MG63 (cell line): ENCODE measurements around the gene MMP20. TPM values are rescaled to one million over a fixed set of nuclear protein-coding genes. Genes with fewer than 3 reads are reported as not detected.

Source experiments
- DNase-seq: peaks from one replicate; pipeline ENCODE4 v3.0.0-alpha.2; 2020
- H3K27me3 ChIP-seq: fragments of 250-450 bp; sonication (Bioruptor Pico); 2 replicates; pipeline ENCODE4 v1.5.1; 2020; ENCODE audit warnings: mild to moderate bottlenecking, moderate library complexity
- H3K36me3 ChIP-seq: fragments of 250-450 bp; sonication (Bioruptor Pico); 2 replicates; pipeline ENCODE4 v1.5.1; 2020; ENCODE audit warnings: mild to moderate bottlenecking, moderate library complexity
- H3K4me3 ChIP-seq: fragments of 250-450 bp; sonication (Bioruptor Pico); 2 replicates; pipeline ENCODE4 v1.5.1; 2020; ENCODE audit warnings: mild to moderate bottlenecking, moderate library complexity
- H3K9me3 ChIP-seq: fragments of 250-450 bp; sonication (Bioruptor Pico); 2 replicates; pipeline ENCODE4 v1.5.1; 2020; ENCODE audit warnings: mild to moderate bottlenecking, moderate library complexity
- total RNA-seq: library from RNA; depleted of rRNA; stranded (reverse); fragments of >200 nt; shearing (Covaris generic); gene quantifications from 2 replicates; pipeline ENCODE4 v1.2.3, GENCODE V29; 2014; ENCODE audit warnings: low replicate concordance

Gene MMP20
- total RNA-seq, 1 experiment from 2014 or later: not detected

GRCh38 chr11:102581066-102581465 lies 44.1 kb downstream of the MMP20 start:
- H3K4me3 ChIP-seq: no peak overlapping the region
- H3K27me3 ChIP-seq: no peaks in the 10 kb centered on the region
- H3K9me3 ChIP-seq: no peaks in the 10 kb centered on the region
- DNase-seq: no peak
- H3K36me3 ChIP-seq: no peaks in the 10 kb centered on the region

- Histone ChIP-seq H3K27me3 (no peaks in the 10 kb centered on the region), H3K4me3 (no peak overlapping the region), H3K9me3 (no peaks in the 10 kb centered on the region), H3K36me3 (no peaks in the 10 kb centered on the region)
- no peak for DNase-seq
Observed at GRCh38 chr11:102580185-102580951, 44.8 kb downstream of the MMP20 start.

GRCh38 chr11:102577723-102578122 lies 47.4 kb downstream of the MMP20 start:
- no peak for DNase-seq
- Histone ChIP-seq H3K27me3 (no peaks in the 10 kb centered on the region), H3K36me3 (no peaks in the 10 kb centered on the region), H3K9me3 (no peaks in the 10 kb centered on the region), H3K4me3 (no peak overlapping the region)

GRCh38 chr11:102577182-102577581 lies 48.0 kb downstream of the MMP20 start:
- Histone ChIP-seq H3K4me3 (no peak overlapping the region), H3K27me3 (no peaks in the 10 kb centered on the region), H3K9me3 (no peaks in the 10 kb centered on the region), H3K36me3 (no peaks in the 10 kb centered on the region)
- DNase-seq: no peak

GRCh38 chr11:102576350-102576749 lies 48.8 kb downstream of the MMP20 start:
- no peak overlapping the region for H3K4me3 ChIP-seq
- DNase-seq: no peak
- H3K9me3 ChIP-seq: no peaks in the 10 kb centered on the region
- no peaks in the 10 kb centered on the region for H3K27me3 ChIP-seq
- H3K36me3 ChIP-seq: no peaks in the 10 kb centered on the region

- DNase-seq: no peak
- Histone ChIP-seq H3K9me3 (no peaks in the 10 kb centered on the region), H3K36me3 (no peaks in the 10 kb centered on the region), H3K27me3 (no peaks in the 10 kb centered on the region), H3K4me3 (no peak overlapping the region)
Observed at GRCh38 chr11:102575012-102575411, 50.1 kb downstream of the MMP20 start.

- no peak overlapping the region for H3K4me3 ChIP-seq
- no peak for DNase-seq
- no peaks in the 10 kb centered on the region for H3K36me3 ChIP-seq
- H3K27me3 ChIP-seq: no peaks in the 10 kb centered on the region
- no peaks in the 10 kb centered on the region for H3K9me3 ChIP-seq
Observed at GRCh38 chr11:102573851-102574250, 51.3 kb downstream of the MMP20 start.

GRCh38 chr11:102572554-102573220 lies 52.4 kb downstream of the MMP20 start:
- H3K27me3 ChIP-seq: no peaks in the 10 kb centered on the region
- H3K36me3 ChIP-seq: no peaks in the 10 kb centered on the region
- no peak for DNase-seq
- H3K4me3 ChIP-seq: no peak overlapping the region
- no peaks in the 10 kb centered on the region for H3K9me3 ChIP-seq

GRCh38 chr11:102568851-102569250 lies 56.3 kb downstream of the MMP20 start:
- Histone ChIP-seq H3K36me3 (no peaks in the 10 kb centered on the region), H3K4me3 (no peak overlapping the region), H3K27me3 (no peaks in the 10 kb centered on the region), H3K9me3 (peaks cover 7% of the 10 kb centered on the region)
- DNase-seq: no peak

GRCh38 chr11:102566112-102566511 lies 59.0 kb downstream of the MMP20 start:
- H3K4me3 ChIP-seq: no peak overlapping the region
- no peak for DNase-seq
- H3K27me3 ChIP-seq: no peaks in the 10 kb centered on the region

GRCh38 chr11:102564110-102564509 lies 61.0 kb downstream of the MMP20 start:
- no peaks in the 10 kb centered on the region for H3K36me3 ChIP-seq
- H3K4me3 ChIP-seq: no peak overlapping the region
- H3K9me3 ChIP-seq: peaks cover 7% of the 10 kb centered on the region
- H3K27me3 ChIP-seq: no peaks in the 10 kb centered on the region
- DNase-seq: no peak

More at GRCh38 chr11:102566112-102566511, 59.0 kb downstream of the MMP20 start:
- Histone ChIP-seq H3K36me3 (no peaks in the 10 kb centered on the region), H3K9me3 (peaks cover 7% of the 10 kb centered on the region)

- no peaks in the 10 kb centered on the region for H3K27me3 ChIP-seq
- H3K9me3 ChIP-seq: peaks cover 7% of the 10 kb centered on the region
- no peak overlapping the region for H3K4me3 ChIP-seq
- no peak for DNase-seq
- H3K36me3 ChIP-seq: no peaks in the 10 kb centered on the region
Observed at GRCh38 chr11:102561636-102562035, 63.5 kb downstream of the MMP20 start.

GRCh38 chr11:102560555-102561011 lies 64.5 kb downstream of the MMP20 start:
- DNase-seq: peak; percentile 21
- H3K9me3 ChIP-seq: no peaks in the 10 kb centered on the region; the same call in 1 of the 2 replicates
- no peaks in the 10 kb centered on the region for H3K27me3 ChIP-seq
- no peaks in the 10 kb centered on the region for H3K36me3 ChIP-seq
- H3K4me3 ChIP-seq: peak overlapping the region; percentile 40

- H3K27me3 ChIP-seq: no peaks in the 10 kb centered on the region
- no peaks in the 10 kb centered on the region for H3K36me3 ChIP-seq
- H3K9me3 ChIP-seq: no peaks in the 10 kb centered on the region; the same call in 1 of the 2 replicates
- DNase-seq: no peak
- no peak overlapping the region for H3K4me3 ChIP-seq
Observed at GRCh38 chr11:102559839-102560238, 65.3 kb downstream of the MMP20 start.

GRCh38 chr11:102555091-102555490 lies 70.0 kb downstream of the MMP20 start:
- Histone ChIP-seq H3K27me3 (no peaks in the 10 kb centered on the region), H3K4me3 (no peak overlapping the region), H3K9me3 (no peaks in the 10 kb centered on the region), H3K36me3 (no peaks in the 10 kb centered on the region)
- no peak for DNase-seq

- Histone ChIP-seq H3K36me3 (no peaks in the 10 kb centered on the region), H3K9me3 (no peaks in the 10 kb centered on the region), H3K27me3 (no peaks in the 10 kb centered on the region), H3K4me3 (no peak overlapping the region)
- no peak for DNase-seq
Observed at GRCh38 chr11:102553835-102554282, 71.3 kb downstream of the MMP20 start.

GRCh38 chr11:102552447-102553194 lies 72.5 kb downstream of the MMP20 start:
- no peak for DNase-seq
- Histone ChIP-seq H3K27me3 (no peaks in the 10 kb centered on the region), H3K4me3 (no peak overlapping the region), H3K36me3 (no peaks in the 10 kb centered on the region), H3K9me3 (no peaks in the 10 kb centered on the region)
